ENCODE measurements around the gene FILIP1. TPM values are rescaled to one million over a fixed set of nuclear protein-coding genes. Genes with fewer than 3 reads are reported as not detected.

FILIP1 gene
- total RNA-seq: 1 to 10 TPM; 3.0 to 6.5 TPM

DNA sequence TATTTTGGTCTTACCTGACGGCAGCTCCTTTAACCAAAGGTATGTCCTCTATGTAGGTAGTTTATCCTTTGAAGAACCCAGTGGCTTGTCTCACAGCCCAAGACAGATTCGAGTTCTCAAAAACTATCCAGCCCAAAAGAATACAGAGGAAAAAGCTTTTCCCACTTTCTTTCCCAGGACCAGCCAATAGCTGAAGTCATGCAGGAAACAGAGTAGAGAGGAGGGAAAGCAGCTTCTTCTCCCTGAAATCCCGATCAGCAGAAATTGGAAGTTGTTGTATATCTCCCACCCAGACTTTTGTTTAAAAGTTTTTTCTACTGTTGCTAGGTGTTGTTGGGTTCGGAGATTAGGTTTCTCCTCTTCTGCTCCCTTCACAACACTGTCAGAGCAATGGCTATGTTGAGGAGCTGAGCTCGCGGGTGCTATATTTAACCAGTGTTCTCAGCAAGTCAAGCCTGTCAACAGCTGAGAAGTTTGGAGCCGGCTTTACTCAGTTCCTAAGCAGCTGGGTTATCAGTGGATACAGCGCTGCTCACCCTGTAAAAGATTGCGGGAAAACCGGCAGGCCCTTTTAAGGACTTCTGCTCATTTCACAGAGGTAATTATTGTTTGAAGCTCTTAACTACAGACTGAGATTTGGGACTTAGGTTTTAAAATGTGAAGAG lies at the start of gene FILIP1:
FILIP1 (minus strand) TSS at position 401 of the 665 bp plus-strand sequence. CDS start 78,828 bp downstream, outside the sequence.
- Histone ChIP-seq H3K27me3 (no peaks in the 10 kb centered on the region), H3K9me3 (no peaks in the 10 kb centered on the region), H3K36me3 (replicated peaks in 1 of 2; ENCODE audit: insufficient read depth in 1 of 2, low read depth in 2 of 2) (no peaks in the 10 kb centered on the region), H3K4me3 (peak within 1 kb of the TSS in 1 of 2 donors; percentile 10), H3K27ac (peak within 1 kb of the TSS; percentile 35 to 68 (median 56)), H3K4me1 (peaks cover 18% of the 10 kb centered on the region)
- DNase-seq: peak; percentile 61 to 80 (median 75)
- ATAC-seq: peak; percentile 85
- WGBS, 2 donors: 12 to 13% methylated on average over 10 of the region's 10 CpGs
- intact Hi-C loops (cut with DNase I): no loop called here
- TF ChIP-seq CTCF (IDR thresholded peaks at IDR 0.05): no peak
- peak in 2 of 3 donors; percentile 55 to 68 for TF ChIP-seq POLR2A (IDR thresholded peaks at IDR 0.05)

DNA sequence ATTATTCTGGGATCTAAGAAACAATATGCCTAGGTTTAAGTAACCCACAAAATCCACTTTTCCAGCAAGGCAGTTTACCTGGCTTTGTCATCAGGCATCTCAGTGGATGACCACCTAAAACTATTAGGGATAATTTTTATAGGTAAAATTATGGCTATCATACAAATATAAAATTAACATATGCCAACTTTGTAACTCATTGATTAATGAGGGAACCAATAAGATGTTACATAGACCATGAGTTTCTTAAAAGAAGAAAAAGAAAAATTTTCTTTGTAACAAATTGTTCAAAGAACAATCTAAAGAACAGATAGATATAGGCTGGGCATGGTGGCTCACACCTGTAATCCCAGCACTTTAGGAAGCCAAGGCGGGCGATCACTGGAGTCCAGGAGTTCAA lies 49.7 kb upstream of the FILIP1 start:
- ATAC-seq: no peak
- Histone ChIP-seq H3K9me3 (peaks cover 0 to 7% (median 0%) of the 10 kb centered on the region in 3 donors), H3K4me1 (no peaks in the 10 kb centered on the region), H3K27me3 (no peaks in the 10 kb centered on the region), H3K4me3 (no peak overlapping the region), H3K27ac (no peak overlapping the region), H3K36me3 (replicated peaks in 1 of 2; ENCODE audit: insufficient read depth in 1 of 2, low read depth in 2 of 2) (no peaks in the 10 kb centered on the region)
- 43 to 83% methylated on average over 2 of the region's 2 CpGs for WGBS, 2 donors
- intact Hi-C loops (cut with DNase I): no loop called here
- DNase-seq: no peak
- TF ChIP-seq CTCF (IDR thresholded peaks at IDR 0.05) (no peak), POLR2A (IDR thresholded peaks at IDR 0.05) (no peak)

- 37 to 54% methylated on average over 4 of the region's 4 CpGs for WGBS, 2 donors
- Histone ChIP-seq H3K36me3 (replicated peaks in 1 of 2; ENCODE audit: insufficient read depth in 1 of 2, low read depth in 2 of 2) (no peaks in the 10 kb centered on the region), H3K27ac (no peak overlapping the region), H3K4me3 (no peak overlapping the region), H3K9me3 (peaks cover 0 to 7% (median 0%) of the 10 kb centered on the region in 3 donors), H3K27me3 (no peaks in the 10 kb centered on the region), H3K4me1 (no peaks in the 10 kb centered on the region)
- intact Hi-C loops (cut with DNase I): no loop called here
- DNase-seq (no peak), ATAC-seq (no peak)
- TF ChIP-seq CTCF (IDR thresholded peaks at IDR 0.05) (no peak), POLR2A (IDR thresholded peaks at IDR 0.05) (no peak)
These were observed 45.5 kb upstream of the FILIP1 start for GRCh38 chr6:75539136-75539535.

DNA sequence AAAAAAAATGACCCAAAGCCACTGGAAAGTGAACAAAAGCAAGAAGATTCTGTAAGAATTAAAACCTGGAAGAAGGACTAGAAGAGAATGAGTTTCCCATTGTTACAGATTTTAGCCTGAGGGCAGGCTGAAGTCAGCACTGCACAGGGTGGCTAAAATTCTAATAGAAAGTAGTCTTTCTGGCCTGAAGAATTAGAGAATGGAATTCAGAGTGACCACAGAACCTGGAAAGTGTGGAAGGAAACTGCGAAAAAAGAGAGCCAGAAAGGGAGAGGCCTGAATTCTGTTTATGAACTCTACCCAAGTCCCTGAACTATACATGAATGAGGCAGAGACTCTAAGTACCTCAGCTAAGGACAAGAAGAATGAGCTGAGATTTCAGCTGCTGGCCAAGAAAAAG lies 38.9 kb upstream of the FILIP1 start:
- Histone ChIP-seq H3K27me3 (no peaks in the 10 kb centered on the region), H3K4me3 (no peak overlapping the region), H3K36me3 (replicated peaks in 1 of 2; ENCODE audit: insufficient read depth in 1 of 2, low read depth in 2 of 2) (no peaks in the 10 kb centered on the region), H3K4me1 (no peaks in the 10 kb centered on the region), H3K9me3 (no peaks in the 10 kb centered on the region), H3K27ac (no peak overlapping the region)
- 92 to 96% methylated on average over 1 of the region's 1 CpG for WGBS, 2 donors
- intact Hi-C loops (cut with DNase I): no loop called here
- no peak for TF ChIP-seq CTCF (IDR thresholded peaks at IDR 0.05)
- TF ChIP-seq POLR2A (IDR thresholded peaks at IDR 0.05): no peak
- ATAC-seq: no peak
- no peak for DNase-seq

DNA sequence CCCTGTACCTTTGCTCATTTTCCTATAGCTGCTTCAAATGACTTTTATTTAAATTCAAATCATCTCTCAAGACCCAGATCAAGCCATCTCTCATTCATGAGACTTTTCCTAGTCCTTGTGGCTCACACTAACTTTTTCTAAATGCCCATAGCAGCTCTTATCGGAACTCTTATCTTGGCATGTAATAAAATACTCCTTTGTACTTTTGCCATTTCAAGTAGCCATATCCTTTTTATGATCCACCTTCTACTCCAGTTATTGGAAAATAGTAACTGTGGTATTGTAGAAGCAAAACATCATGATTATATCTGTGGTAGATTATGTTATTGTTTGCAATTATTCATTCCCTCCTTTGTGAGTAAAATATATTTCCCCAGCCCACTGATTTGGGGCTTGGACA lies 37.6 kb upstream of the FILIP1 start:
- no peak for ATAC-seq
- no peak for DNase-seq
- Histone ChIP-seq H3K4me1 (no peaks in the 10 kb centered on the region), H3K27ac (no peak overlapping the region), H3K27me3 (no peaks in the 10 kb centered on the region), H3K36me3 (replicated peaks in 1 of 2; ENCODE audit: insufficient read depth in 1 of 2, low read depth in 2 of 2) (no peaks in the 10 kb centered on the region), H3K9me3 (no peaks in the 10 kb centered on the region), H3K4me3 (no peak overlapping the region)
- intact Hi-C loops (cut with DNase I): no loop called here
- WGBS, 2 donors: 16 to 26% methylated on average over 1 of the region's 1 CpG
- no peak for TF ChIP-seq POLR2A (IDR thresholded peaks at IDR 0.05)
- no peak for TF ChIP-seq CTCF (IDR thresholded peaks at IDR 0.05)

Measured in body of pancreas (tissue), 4 donors.